Coronary artery (tissue), 2 donors: ENCODE measurements around the gene TAPT1.

ENCODE experiments used
- DNase-seq: peaks from one replicate; pipeline ENCODE4 v3.0.0-alpha.2; 2017; ENCODE audit warnings: low spot score
- H3K27ac ChIP-seq, 2 donors: fragments of 200-600 bp; sonication (generic); one replicate each; pipeline ENCODE4 v1.5.1; 2016 to 2019
- H3K4me3 ChIP-seq: fragments of 200-600 bp; sonication (generic); 2 replicates; pipeline ENCODE4 v1.5.1; 2016; ENCODE audit warnings: mild to moderate bottlenecking, moderate library complexity
- TF ChIP-seq, protein P1 (sequence below): fragments of 200-600 bp; sonication (generic); IDR thresholded peaks from one replicate; pipeline ENCODE4 v1.5.1; 2019; ENCODE audit warnings: antibody characterized with exemption

The TAPT1 gene

DNA sequence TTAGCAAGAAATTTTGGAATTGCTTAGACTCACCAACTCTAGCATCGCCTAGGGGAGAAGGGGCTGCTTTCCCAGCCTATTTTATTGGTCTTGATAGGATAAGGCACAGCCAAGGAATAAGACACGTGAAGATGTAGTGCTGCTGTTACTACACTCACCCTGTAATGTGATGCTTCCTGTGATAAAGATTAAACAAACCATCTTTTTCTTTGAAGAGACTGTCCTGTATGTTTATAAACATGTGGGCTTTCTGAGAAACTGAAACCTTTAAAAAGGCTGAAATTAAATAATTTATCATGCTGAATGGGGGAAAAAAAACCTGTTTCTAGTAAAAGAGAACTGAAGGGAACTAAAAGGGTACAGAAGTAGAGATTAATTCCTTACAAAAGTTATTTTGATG, 13.2 kb downstream of the TAPT1 start:
- DNase-seq: no peak
- H3K4me3 ChIP-seq: no peak overlapping the region
- TF ChIP-seq, protein P1, sequence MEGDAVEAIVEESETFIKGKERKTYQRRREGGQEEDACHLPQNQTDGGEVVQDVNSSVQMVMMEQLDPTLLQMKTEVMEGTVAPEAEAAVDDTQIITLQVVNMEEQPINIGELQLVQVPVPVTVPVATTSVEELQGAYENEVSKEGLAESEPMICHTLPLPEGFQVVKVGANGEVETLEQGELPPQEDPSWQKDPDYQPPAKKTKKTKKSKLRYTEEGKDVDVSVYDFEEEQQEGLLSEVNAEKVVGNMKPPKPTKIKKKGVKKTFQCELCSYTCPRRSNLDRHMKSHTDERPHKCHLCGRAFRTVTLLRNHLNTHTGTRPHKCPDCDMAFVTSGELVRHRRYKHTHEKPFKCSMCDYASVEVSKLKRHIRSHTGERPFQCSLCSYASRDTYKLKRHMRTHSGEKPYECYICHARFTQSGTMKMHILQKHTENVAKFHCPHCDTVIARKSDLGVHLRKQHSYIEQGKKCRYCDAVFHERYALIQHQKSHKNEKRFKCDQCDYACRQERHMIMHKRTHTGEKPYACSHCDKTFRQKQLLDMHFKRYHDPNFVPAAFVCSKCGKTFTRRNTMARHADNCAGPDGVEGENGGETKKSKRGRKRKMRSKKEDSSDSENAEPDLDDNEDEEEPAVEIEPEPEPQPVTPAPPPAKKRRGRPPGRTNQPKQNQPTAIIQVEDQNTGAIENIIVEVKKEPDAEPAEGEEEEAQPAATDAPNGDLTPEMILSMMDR: no peak
- no peak overlapping the region for H3K27ac ChIP-seq

GRCh38 chr4:16212138-16212782, 14.0 kb downstream of the TAPT1 start:
- Histone ChIP-seq H3K4me3 (no peak overlapping the region), H3K27ac (no peak overlapping the region)
- TF ChIP-seq, protein P1: no peak
- DNase-seq: no peak

DNA sequence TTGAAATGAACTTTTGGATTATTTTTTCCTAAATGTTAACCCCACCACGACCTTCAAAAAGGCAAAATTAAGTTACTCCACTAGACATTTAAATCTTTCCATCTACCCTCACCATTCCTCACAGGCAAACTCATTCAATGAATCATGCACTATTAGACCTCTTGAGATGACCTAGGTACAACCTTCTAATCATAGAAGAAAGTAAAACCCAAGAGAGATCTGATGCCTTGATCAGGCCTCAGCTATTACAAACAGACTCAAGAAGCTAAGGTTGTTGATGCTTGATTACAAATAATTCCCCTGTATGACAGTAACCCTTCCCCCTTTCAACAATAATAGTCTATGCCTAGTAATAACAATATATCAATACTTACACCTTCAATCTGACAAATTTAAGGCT, 18.9 kb downstream of the TAPT1 start:
- H3K27ac ChIP-seq: no peak overlapping the region
- TF ChIP-seq, protein P1: no peak
- no peak for DNase-seq
- H3K4me3 ChIP-seq: no peak overlapping the region

DNA sequence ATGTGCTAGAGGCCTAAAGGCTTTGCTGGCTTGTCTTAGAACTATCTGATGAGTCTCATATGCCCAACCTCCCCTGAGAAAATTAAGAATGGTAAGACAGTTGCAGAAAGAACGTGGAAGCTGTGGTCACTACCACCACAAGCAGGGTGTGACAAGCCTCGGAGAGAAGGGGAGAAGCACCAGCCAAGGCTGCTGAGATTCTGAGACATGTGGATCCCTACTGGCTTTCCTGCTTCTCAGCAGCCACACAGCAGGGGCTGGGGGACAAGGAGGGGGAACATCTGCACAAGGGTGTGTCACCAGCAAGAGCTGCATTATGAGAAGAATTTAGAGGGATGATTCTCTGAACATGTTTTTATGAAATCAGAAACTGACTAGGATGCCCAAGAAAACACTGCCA, 19.4 kb downstream of the TAPT1 start:
- H3K4me3 ChIP-seq: no peak overlapping the region
- no peak overlapping the region for H3K27ac ChIP-seq
- TF ChIP-seq, protein P1: no peak
- no peak for DNase-seq

DNA sequence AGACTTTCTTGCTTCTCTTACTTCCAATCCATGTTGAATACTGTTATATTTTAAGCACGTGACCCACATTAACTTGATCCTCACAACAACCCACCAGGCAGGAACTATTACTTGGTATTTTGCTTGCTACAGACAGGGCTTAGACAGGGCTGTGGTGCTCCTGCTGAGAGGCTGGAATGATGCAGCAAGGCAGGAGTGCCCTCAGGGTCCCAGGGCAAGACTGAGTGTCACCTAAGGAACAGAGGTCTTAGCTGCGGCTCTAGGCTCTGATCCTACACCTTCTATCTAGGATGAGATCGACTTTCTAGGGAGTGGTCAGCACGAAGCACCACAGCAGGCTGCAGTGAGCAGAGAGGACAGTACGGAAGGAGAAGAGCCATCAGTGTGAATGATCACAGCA, 20.0 kb downstream of the TAPT1 start:
- no peak overlapping the region for H3K4me3 ChIP-seq
- TF ChIP-seq, protein P1: no peak
- no peak overlapping the region for H3K27ac ChIP-seq
- DNase-seq: no peak

GRCh38 chr4:16205298-16206164, 20.7 kb downstream of the TAPT1 start:
- no peak overlapping the region for H3K27ac ChIP-seq
- H3K4me3 ChIP-seq: no peak overlapping the region
- DNase-seq: no peak
- TF ChIP-seq, protein P1: peak; percentile 41

GRCh38 chr4:16204505-16204904, 21.8 kb downstream of the TAPT1 start:
- H3K4me3 ChIP-seq: no peak overlapping the region
- DNase-seq: no peak
- TF ChIP-seq, protein P1: no peak
- no peak overlapping the region for H3K27ac ChIP-seq
